Measurements from ENCODE around the gene COL9A3.

Gene COL9A3

GRCh38 chr20:62816884-62817873 lies at the start of gene COL9A3:
Gene COL9A3 (plus strand): TSS chr20:62817050. CDS start chr20:62817065, 15 bp downstream.
- no peak for DNase-seq

GRCh38 chr20:62768234-62768546 lies 48.7 kb upstream of the COL9A3 start:
- DNase-seq = no peak

- no peak for DNase-seq
Measured at GRCh38 chr20:62768551-62769287, 48.1 kb upstream of the COL9A3 start.

GRCh38 chr20:62769346-62770071 lies 47.3 kb upstream of the COL9A3 start:
- no peak for DNase-seq

DNA sequence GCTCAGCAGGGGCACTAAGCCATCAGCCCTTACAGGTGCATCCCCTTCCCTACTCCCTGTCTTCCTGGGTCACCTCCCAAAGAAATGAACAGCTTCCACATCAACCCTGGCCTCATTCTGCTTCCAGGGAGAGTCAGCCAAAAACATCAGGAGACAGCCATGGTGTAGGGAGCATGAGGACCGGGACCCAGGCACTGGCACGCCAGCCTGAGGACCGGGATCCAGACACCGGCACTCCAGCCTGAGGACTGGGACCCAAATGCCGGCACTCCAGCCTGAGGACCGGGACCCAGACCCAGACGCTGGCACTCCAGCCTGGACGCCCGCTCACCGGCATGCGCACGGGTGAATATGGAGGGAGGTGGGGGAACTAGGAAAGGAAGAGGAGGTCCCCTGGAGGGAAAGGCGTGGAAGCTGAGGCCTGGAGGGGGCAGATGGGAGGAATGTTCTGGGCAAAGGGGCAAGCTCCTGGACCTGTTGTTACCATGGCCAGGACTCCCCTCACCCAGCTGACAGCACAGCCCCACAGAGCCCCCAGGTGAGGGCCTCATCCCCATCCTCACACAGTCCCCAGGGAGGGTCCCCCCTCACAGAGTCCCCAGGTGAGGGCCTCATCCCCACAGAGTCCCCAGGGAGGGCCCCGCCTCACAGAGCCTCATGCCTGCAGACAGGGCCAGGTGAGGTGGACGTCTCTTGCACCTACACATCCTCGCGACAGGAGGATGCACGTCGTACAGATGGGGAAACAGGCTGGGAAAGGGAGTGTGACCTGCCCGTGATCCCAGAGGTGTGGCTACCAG lies 46.5 kb upstream of the COL9A3 start:
- DNase-seq = no peak

DNA sequence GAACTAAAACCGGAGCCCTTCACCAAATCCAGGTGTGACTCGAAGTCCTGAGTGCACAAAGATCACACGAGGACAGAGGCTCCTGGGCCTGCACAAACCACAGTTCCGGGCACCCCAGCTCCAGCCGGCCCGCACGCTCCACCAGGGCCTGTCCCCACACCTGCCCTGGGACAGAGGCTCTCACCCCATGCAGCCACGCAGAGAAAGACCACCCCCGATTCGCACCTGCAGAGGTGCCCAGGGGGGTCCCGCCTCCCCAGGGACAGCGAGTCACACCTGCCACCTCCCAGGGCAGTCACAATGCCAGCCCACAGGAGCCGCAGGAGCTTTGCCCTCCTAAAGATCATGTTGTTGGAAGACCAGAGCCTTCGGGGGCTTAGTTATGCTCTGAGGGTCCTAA lies 45.9 kb upstream of the COL9A3 start:
- DNase-seq = no peak

GRCh38 chr20:62771396-62772102 lies 45.3 kb upstream of the COL9A3 start:
- DNase-seq = no peak

- DNase-seq = no peak
Measured at GRCh38 chr20:62772103-62772611, 44.7 kb upstream of the COL9A3 start.

DNA sequence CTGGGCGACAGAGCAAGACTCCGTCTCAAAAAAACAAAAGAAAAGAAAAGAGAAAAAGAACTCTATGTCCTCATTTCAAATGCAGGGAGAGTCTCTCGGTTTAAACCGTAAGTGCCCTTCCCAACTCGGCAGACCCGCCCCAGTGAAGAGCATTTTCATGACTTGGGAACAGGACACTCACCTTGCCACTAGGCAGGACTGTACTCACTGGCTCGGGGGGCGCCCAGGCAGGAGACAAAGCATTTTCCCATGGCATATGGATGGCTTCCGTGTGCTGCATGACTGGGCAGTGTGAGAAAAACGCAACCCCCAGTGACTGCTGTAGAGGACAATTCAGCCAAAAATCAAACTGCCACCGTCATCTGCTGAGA lies 44.2 kb upstream of the COL9A3 start:
- DNase-seq = no peak

- DNase-seq = no peak
Measured at GRCh38 chr20:62772990-62773844, 43.6 kb upstream of the COL9A3 start.

- DNase-seq = no peak
Measured at GRCh38 chr20:62773845-62774714, 42.8 kb upstream of the COL9A3 start.

DNA sequence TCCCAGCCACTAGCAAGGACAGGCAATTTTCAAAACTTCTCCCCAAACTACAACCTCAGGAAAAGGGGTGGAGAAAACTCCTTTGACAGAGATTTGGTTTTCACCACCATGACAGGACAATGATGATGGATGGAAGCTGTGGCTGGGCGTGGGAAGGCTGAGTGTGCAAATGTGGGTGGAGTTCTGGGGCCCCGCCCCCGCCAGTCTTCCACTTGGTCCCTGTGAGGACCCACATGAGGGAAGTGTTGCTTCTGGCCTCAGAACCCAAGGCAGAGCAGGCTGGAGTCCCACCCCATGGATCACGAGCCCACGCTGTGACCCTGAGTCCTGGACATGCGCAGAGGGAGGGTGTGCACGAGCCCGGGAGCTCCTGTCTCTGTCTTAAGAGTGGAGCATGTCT lies 42.1 kb upstream of the COL9A3 start:
- DNase-seq = no peak

DNA sequence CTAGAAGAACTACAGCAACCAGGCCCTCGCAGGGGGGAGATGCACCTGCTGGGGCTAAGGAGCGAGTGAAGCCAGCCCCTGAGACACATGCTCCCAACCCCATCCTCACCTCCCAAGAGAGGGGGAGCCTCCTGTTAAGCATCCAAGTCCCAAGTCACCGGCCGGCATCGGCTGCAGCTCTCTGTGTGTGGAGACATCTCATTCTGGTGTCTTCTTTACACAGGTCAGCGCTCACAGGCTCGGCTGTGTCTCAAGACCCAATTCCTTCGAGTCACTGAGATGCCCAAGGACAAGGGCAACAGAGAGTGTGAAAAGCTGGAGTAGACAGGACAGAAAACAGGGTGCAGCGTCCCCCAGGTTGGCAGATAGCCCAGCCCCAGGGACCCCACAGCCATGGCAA lies 41.6 kb upstream of the COL9A3 start:
- DNase-seq = no peak

DNA sequence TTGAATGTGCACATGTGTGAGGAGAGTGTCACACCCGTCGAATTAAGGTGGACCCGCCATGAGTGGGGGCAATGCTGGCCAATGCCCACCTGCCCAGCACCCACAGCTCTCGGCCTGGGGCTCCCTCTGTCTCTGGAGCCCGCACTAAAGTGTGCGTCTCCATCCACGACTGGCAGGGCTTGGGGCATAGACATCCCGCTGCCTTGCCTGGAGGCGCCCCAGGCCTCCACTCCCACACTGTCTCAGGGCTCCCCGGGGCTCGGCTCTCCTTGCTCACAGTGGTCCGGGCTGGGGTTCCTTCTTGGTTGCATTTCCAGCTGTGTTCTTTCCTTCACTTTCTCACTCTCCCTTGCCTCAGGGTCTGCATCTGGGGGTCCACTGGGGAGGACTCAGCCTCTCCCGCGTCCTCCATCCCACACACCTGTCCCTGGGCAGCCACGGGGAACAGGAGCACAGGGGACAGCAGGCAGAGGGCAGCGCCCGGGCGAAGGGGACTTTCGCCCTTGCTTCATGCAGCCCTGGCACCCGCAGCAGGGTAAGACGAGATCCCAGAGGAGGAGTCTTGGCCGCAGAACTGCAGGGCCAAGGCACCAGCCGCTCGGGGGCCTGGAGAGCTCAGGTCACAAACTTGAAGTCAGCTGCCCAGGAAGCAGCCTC lies 40.7 kb upstream of the COL9A3 start:
- no peak for DNase-seq

- no peak for DNase-seq
Measured at GRCh38 chr20:62776692-62777527, 39.9 kb upstream of the COL9A3 start.

- DNase-seq = no peak
Measured at GRCh38 chr20:62777528-62777830, 39.4 kb upstream of the COL9A3 start.

DNA sequence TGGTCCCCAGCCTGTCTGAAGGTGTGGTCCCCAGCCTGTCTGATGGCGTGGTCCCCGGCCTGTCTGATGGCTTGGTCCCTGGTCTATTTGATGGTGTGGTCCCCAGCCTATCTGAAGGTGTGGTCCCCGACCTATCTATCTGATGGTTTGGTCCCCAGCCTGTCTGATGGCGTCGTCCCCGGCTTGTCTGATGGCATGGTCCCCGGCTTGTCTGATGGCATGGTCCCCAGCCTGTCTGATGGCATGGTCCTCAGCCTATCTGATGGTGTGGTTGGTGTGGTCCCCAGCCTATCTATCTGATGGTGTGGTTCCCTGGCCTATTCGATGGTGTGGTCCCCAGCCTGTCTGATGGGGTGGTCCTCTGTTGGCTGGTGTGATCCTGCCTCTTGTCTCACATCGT lies 38.8 kb upstream of the COL9A3 start:
- no peak for DNase-seq

Measured in right forelimb (tissue), 1 donor.